Body of pancreas (tissue), 4 donors: ENCODE results near the gene ATP2C2. TPM values are rescaled to one million over a fixed set of nuclear protein-coding genes. Genes with fewer than 3 reads are reported as not detected.

Experiments
- ATAC-seq: fragments of 150-250 bp; one replicate; pipeline ENCODE4 v1.9.1; 2016
- DNase-seq, 4 donors: peaks; one replicate each; pipeline ENCODE4 v3.0.0-alpha.2; 2019
- H3K27ac ChIP-seq, 4 donors: fragments of 200-600 bp; sonication (generic); 1 replicate in 3 of 4; 2 replicates in 1 of 4; pipeline versions ENCODE4 v1.5.1 to v1.6.1; 2016 to 2019; ENCODE audit warnings: mild to moderate bottlenecking in 1 of 4, mixed read lengths in 1 of 4, moderate library complexity in 1 of 4
- H3K27me3 ChIP-seq, 2 donors: fragments of 200-600 bp; sonication (generic); one replicate each; pipeline ENCODE4 v1.6.0; 2016; ENCODE audit warnings: mild to moderate bottlenecking in 1 of 2
- H3K36me3 ChIP-seq, 2 donors: fragments of 200-600 bp; sonication (generic); replicated peaks in 1 of 2; 2 replicates each; pipeline ENCODE4 v1.5.1; 2016; ENCODE audit warnings: low read depth in 2 of 2; ENCODE audit not compliant: insufficient read depth in 1 of 2
- H3K4me1 ChIP-seq: fragments of 200-600 bp; sonication (generic); one replicate; pipeline ENCODE4 v1.6.0; 2016
- H3K4me3 ChIP-seq, 2 donors: fragments of 200-600 bp; sonication (generic); 1 replicate in 1 of 2; 2 replicates in 1 of 2; pipeline ENCODE4 v1.5.1; 2016 to 2019
- H3K9me3 ChIP-seq, 3 donors: fragments of 200-600 bp; sonication (generic); 1 replicate in 2 of 3; 2 replicates in 1 of 3; pipeline ENCODE4 v1.5.1; 2016
- POLR2A ChIP-seq, 3 donors: fragments of 450-650 bp; IDR thresholded peaks; one replicate each; pipeline ENCODE4 v1.6.1; 2016; ENCODE audit warnings: antibody characterized with exemption in 3 of 3, mild to moderate bottlenecking in 2 of 3
- WGBS, 2 donors: methylation state at CpG; one replicate each; pipeline ENCODE4 v1.1.5; 2017; 5-methylcytosine and 5-hydroxymethylcytosine counted together
- intact Hi-C: fragments of 100-400 bp; cut with DNase I; formaldehyde crosslinking; loops from one replicate; pipeline ENCODE4 v1.15.1; 2023
- total RNA-seq, 2 donors: library from RNA; depleted of rRNA; stranded (reverse); fragments of >200 nt; gene quantifications; one replicate each; pipeline ENCODE4 v1.1.0, GENCODE V29; 2016
- TF ChIP-seq, protein P1 (sequence below), 7 experiments: fragments of 450-650 bp in 4 of 7; fragments of 200-600 bp in 3 of 7; sonication (generic) in 3 of 7; IDR thresholded peaks; one replicate each; pipeline ENCODE4 v1.5.1; 2016 to 2019; ENCODE audit warnings: antibody characterized with exemption in 7 of 7

Gene ATP2C2
- total RNA-seq, 2 donors from 2014 or later: 2.1 to 18.1 TPM

DNA sequence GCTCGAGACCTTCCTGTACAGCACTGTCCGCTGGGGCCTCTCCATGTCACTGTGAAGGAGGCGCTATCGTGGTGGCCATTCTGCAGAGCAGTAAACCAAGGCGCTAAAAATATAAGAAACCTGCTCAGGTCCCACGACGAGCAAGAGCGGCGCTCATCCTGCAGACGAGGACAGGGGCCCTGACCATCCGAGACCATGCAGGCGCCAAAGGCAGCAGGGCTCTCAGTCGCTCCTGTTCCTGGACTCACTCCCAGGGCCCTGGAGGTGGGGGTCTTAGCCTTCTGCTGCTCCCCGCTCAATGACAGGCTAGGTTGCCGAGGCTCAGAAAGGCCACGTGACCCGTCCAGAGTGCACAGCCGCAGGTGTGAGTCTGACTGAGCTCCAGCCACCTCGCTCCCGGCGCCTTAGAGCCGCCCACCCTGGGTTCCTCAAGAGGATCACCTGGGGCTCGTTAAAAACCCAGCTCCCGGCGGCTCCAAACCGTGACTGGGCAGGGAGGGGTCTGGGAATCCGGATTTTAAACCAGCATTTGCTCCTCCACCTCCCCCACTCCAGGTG lies 509 bp upstream of the ATP2C2 start:
- no peaks in the 10 kb centered on the region for H3K36me3 ChIP-seq
- intact Hi-C loops: no loop called here
- WGBS, 2 donors: 13 to 16% methylated on average over 8 to 27 of the region's 27 CpGs
- ATAC-seq (peak; percentile 56), DNase-seq (peak in 3 of 4 donors; percentile 20 to 41 (median 39))
- H3K9me3 ChIP-seq: no peaks in the 10 kb centered on the region
- H3K27me3 ChIP-seq: peaks cover 0 to 13% of the 10 kb centered on the region in 2 donors
- no peak overlapping the region for H3K27ac ChIP-seq
- no peak for TF ChIP-seq POLR2A (IDR thresholded peaks at IDR 0.05)
- TF ChIP-seq, protein P1, sequence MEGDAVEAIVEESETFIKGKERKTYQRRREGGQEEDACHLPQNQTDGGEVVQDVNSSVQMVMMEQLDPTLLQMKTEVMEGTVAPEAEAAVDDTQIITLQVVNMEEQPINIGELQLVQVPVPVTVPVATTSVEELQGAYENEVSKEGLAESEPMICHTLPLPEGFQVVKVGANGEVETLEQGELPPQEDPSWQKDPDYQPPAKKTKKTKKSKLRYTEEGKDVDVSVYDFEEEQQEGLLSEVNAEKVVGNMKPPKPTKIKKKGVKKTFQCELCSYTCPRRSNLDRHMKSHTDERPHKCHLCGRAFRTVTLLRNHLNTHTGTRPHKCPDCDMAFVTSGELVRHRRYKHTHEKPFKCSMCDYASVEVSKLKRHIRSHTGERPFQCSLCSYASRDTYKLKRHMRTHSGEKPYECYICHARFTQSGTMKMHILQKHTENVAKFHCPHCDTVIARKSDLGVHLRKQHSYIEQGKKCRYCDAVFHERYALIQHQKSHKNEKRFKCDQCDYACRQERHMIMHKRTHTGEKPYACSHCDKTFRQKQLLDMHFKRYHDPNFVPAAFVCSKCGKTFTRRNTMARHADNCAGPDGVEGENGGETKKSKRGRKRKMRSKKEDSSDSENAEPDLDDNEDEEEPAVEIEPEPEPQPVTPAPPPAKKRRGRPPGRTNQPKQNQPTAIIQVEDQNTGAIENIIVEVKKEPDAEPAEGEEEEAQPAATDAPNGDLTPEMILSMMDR (IDR thresholded peaks at IDR 0.05): no peak
- peak overlapping the region in 1 of 2 donors; percentile 32 for H3K4me3 ChIP-seq
- H3K4me1 ChIP-seq: peaks cover 14% of the 10 kb centered on the region

DNA sequence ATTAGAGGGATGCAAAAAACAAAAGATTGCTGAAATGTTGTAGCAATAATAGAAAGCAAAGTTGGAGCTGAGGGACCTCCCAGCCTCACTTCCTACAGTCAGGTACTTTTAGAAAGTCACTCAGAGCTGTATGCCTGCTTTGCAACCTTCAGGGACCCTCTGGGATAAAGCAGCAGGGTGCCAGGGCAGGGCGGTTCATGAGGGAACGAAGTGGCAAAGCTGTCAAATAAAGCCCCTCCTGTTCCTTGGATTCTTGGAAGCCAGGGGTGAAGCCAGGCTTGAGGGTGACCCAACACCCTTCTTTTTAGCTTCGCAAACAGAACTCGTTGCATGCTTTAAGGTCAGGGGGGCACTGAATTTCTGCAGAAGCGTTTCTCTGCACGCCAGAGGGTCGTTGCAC lies 767 bp downstream of the ATP2C2 start:
- no peak overlapping the region for H3K4me3 ChIP-seq
- DNase-seq (no peak), ATAC-seq (no peak)
- H3K27ac ChIP-seq: no peak overlapping the region
- H3K4me1 ChIP-seq: peaks cover 14% of the 10 kb centered on the region
- intact Hi-C loops: no loop called here
- no peaks in the 10 kb centered on the region for H3K9me3 ChIP-seq
- H3K36me3 ChIP-seq: no peaks in the 10 kb centered on the region
- no peak for TF ChIP-seq POLR2A (IDR thresholded peaks at IDR 0.05)
- TF ChIP-seq, protein P1 (IDR thresholded peaks at IDR 0.05): no peak
- peaks cover 0 to 13% of the 10 kb centered on the region in 2 donors for H3K27me3 ChIP-seq
- WGBS, 2 donors: 51 to 52% methylated on average over 7 of the region's 7 CpGs

DNA sequence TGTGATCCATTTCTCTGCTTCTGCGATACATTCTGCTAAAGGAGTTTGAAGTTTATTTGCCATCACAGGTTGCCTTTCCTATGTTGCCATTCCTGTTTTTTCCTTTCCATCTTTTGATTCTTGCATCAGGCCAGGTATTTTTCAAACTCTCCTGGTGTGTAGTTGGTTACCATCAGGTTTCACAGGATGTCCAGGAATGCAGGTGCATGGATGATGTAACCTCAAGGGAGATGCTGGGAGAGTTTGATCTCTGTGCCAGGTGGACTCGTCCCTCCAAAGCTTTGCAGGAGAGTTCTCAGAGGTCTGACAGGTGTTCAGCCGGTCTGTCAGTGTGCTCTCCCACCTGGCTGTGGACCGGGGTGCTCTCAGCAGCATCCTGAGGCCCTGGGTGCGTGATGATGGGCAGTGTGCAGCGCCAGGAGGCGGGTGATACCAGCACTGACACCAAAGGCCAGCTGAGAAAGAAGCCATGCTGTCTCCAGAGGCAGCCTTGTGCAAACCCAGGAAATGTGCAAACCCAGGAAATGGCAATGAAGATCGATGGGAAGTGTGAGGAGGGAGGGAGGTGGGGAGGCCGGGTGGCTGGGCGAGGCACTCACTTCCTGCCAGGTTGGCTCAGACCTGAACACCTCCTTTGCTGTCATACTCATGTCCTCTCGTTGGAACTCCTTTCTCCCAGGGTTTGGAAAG lies 1.7 kb downstream of the ATP2C2 start:
- H3K27me3 ChIP-seq: peaks cover 0 to 13% of the 10 kb centered on the region in 2 donors
- 20 to 34% methylated on average over 6 to 11 of the region's 11 CpGs for WGBS, 2 donors
- intact Hi-C loops: no loop called here
- H3K36me3 ChIP-seq: no peaks in the 10 kb centered on the region
- H3K4me3 ChIP-seq: no peak overlapping the region
- ATAC-seq: no peak
- peaks cover 14% of the 10 kb centered on the region for H3K4me1 ChIP-seq
- TF ChIP-seq POLR2A (IDR thresholded peaks at IDR 0.05): no peak
- TF ChIP-seq, protein P1 (IDR thresholded peaks at IDR 0.05): no peak
- DNase-seq: peak in 2 of 4 donors; percentile 15 to 18
- peak overlapping the region in 1 of 4 donors; percentile 3 for H3K27ac ChIP-seq
- H3K9me3 ChIP-seq: no peaks in the 10 kb centered on the region

DNA sequence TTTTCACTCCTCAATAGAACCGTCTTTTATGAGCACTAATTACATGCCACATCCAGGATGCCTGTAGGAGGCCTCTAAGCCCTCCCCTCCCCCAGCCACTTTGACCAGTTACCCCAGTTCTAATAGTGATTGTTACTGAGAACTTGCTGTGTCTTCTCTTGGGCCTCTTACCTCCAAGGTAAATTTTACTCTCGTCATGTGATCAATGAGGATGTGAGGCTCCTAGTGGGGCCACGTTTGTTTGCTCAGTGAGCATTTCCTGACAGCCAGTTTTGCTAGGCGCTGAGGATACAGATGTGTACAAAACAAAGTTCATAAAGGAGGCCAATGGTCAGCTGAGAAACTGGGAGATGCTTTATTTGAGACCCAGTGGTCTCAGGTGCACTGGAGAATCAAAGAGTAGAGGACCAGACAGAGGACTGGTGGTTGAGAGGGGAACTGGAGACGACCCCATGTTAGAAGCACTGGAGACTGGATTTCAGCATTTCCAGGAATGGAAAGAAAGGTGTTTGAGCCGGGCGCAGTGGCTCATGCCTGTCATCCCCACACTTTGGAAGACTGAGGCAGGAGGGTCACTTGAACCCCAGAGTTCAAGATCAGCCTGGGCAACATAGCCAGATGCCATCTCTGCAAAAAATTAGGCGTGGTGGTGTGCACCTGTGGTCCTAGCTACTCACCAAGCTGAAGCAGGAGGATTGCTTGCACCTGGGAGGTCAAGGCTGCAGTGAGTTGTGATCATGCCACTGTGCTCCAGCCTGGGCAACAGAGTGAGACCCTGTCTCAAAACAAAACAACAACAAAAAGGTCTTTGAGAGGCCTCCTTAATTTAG lies 2.6 kb downstream of the ATP2C2 start:
- 58 to 62% methylated on average over 8 of the region's 8 CpGs for WGBS, 2 donors
- peaks cover 14% of the 10 kb centered on the region for H3K4me1 ChIP-seq
- no peaks in the 10 kb centered on the region for H3K9me3 ChIP-seq
- DNase-seq (no peak), ATAC-seq (no peak)
- no peaks in the 10 kb centered on the region for H3K36me3 ChIP-seq
- TF ChIP-seq, protein P1 (IDR thresholded peaks at IDR 0.05): no peak
- TF ChIP-seq POLR2A (IDR thresholded peaks at IDR 0.05): no peak
- H3K27me3 ChIP-seq: peaks cover 0 to 13% of the 10 kb centered on the region in 2 donors
- intact Hi-C loops: no loop called here
- H3K4me3 ChIP-seq: no peak overlapping the region
- peak overlapping the region in 1 of 4 donors; percentile 3 for H3K27ac ChIP-seq
